Retinal pigment epithelial cell (primary cell): ENCODE measurements around the gene MLANA.

Experiments used
- DNase-seq: peaks from one replicate; pipeline ENCODE4 v3.0.0-alpha.2; 2010; ENCODE audit warnings: low read depth
- H3K4me3 ChIP-seq: 2 replicates; pipeline ENCODE4 v1.5.1; 2011; ENCODE audit warnings: mild to moderate bottlenecking, low read length, control low read depth, moderate library complexity
- TF ChIP-seq, protein P1 (sequence below): conservative IDR thresholded peaks from 2 replicates; pipeline ENCODE4 v1.5.1; 2011; ENCODE audit warnings: low read depth, low read length, control low read depth, inconsistent platforms

The MLANA gene

DNA sequence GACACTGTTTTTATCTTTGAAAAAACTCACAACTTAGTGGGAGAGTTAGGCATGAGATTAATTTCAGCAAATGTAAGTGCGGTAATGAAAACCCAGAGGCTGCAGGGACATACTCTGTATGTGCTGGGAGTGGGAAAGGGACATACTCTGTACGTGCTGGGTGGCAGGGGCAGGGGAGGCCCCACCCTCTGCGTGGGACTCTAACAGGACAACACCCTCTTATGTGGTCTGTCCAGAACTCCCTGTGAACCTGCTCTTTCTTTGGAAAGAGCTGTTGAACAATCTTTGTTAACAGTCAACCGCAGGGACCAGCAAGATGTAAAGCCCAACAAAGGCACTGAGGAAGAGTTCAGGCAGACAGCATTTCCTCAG lies 2.4 kb downstream of the MLANA start:
- no peak for DNase-seq
- TF ChIP-seq, protein P1, sequence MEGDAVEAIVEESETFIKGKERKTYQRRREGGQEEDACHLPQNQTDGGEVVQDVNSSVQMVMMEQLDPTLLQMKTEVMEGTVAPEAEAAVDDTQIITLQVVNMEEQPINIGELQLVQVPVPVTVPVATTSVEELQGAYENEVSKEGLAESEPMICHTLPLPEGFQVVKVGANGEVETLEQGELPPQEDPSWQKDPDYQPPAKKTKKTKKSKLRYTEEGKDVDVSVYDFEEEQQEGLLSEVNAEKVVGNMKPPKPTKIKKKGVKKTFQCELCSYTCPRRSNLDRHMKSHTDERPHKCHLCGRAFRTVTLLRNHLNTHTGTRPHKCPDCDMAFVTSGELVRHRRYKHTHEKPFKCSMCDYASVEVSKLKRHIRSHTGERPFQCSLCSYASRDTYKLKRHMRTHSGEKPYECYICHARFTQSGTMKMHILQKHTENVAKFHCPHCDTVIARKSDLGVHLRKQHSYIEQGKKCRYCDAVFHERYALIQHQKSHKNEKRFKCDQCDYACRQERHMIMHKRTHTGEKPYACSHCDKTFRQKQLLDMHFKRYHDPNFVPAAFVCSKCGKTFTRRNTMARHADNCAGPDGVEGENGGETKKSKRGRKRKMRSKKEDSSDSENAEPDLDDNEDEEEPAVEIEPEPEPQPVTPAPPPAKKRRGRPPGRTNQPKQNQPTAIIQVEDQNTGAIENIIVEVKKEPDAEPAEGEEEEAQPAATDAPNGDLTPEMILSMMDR: no peak
- no peak overlapping the region for H3K4me3 ChIP-seq

DNA sequence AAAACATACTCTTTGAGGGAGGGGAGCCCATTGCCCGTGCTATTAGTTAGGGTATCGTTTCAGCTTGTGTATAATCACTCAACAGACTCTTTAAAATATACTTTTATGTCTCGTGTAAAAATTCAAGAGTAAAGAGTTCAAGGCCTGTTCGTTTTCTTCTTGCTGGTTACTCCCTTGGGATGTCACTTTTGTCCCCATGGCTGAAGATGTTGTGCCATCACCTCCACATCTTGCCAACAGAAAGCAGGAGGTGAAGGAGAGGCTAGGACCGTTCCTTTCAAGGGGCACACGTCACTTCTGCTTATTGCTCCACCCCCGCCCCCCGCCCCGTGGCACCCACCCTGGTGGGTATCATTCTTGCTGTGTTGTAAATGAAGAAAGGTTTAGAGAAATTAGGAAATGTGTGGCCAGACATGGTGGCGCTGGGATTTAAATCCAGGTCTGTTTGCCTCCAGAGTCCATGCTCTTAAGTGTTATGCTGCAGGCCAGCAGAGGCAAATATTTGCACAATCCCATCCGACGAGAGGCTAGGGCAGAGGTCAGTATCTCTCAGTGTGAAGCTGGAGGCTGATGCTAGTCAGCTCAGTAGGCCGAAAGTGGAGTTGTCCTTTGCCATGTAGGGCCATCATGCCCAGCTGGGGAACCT lies 3.0 kb downstream of the MLANA start:
- no peak overlapping the region for H3K4me3 ChIP-seq
- TF ChIP-seq, protein P1: no peak
- DNase-seq: no peak

DNA sequence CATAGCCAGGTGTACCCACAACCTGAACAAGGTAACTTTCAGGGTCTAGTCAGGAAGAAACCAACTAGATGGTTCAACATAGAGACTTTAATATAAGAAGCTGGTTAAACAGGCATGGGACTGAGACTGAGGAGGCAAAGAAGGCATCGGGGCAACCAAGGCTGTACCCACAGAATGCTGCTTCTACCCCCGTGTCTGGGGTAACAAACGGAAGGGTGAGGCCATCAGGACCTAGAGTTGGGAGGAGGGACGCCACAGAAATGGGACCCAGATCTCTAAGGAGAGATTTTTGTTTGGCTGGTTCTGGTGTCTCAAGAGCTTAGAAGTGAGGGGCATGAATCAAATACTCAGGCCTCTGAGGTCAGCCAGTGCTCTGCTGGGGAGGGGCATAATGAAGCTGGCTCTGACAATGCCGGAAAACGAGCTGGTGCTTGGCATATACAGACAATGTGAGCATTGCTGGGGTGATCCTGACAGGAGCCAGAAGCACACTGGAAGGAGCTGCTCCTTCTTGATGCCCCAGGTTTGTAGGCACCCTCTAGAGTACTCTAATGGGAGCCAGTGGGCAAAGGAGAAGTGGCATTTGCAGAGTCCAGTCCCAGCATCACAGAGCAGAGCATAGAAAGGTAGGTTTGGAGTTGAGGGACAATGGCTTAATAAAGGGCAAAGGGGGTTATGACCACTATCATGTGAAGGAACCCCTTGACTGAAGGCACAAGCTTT lies 3.7 kb downstream of the MLANA start:
- DNase-seq: no peak
- TF ChIP-seq, protein P1: no peak
- H3K4me3 ChIP-seq: no peak overlapping the region

DNA sequence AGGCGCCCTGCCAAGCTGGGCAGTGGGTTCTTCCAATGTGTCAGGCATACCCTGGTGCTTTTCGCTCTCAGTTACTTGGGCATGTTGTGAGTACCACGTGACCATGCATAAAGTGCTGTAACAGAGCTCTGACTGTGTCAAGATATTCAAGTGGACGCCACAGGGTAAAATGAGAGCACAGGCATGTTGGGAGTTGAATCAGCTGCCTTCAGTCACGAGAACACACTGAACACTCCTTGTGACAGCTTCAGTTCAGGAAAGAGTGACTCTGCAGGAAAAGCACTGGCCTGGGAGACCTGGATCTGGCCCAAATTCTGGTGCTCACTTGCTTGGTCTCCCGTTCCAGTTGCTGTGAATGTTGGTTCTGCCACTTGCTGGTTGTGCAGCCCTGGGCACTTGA lies 5.1 kb downstream of the MLANA start:
- no peak overlapping the region for H3K4me3 ChIP-seq
- no peak for DNase-seq

DNA sequence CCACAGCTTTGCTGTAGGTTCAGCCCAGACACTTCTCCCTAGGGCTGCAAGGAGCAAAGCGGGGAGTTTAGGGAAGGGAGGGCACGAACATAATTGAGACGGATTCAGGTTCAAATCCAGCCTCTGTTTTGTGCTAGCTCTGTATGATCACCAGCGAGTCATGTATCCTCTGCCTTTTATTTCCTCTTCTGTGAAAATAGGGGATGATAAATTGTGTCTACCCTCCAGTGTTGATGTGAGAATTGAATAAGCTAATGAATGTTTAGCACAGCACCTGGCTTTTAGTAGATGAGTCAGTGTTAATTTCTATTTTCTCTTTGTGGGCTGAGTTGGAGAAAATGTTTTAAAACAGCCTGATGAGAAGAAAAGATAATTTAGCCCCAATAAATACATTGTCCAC lies 6.2 kb downstream of the MLANA start:
- DNase-seq: no peak

More for the DNA sequence above, 5.1 kb downstream of the MLANA start:
- TF ChIP-seq, protein P1: no peak

DNA sequence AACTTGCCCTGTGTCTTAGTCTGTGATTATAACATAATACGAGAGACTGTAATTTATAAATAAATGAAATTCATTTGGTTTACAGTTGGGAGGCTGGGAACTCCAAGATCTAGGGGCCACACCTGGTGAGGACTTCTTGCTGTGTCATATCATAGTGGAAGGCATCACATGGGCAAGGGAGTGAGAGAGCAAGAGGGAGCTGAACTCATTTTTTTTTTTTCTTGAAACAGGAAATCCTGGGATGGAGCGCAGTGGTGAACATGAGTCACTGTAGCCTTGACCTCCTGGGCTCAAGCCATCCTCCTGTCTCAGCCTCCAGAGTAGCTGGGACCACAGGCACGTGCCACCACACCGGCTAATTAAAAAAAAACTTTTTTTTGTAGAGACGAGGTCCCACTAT lies 7.2 kb downstream of the MLANA start:
- TF ChIP-seq, protein P1: no peak
- no peak overlapping the region for H3K4me3 ChIP-seq
- DNase-seq: no peak

More for the DNA sequence above, 6.2 kb downstream of the MLANA start:
- no peak overlapping the region for H3K4me3 ChIP-seq
- TF ChIP-seq, protein P1: no peak

DNA sequence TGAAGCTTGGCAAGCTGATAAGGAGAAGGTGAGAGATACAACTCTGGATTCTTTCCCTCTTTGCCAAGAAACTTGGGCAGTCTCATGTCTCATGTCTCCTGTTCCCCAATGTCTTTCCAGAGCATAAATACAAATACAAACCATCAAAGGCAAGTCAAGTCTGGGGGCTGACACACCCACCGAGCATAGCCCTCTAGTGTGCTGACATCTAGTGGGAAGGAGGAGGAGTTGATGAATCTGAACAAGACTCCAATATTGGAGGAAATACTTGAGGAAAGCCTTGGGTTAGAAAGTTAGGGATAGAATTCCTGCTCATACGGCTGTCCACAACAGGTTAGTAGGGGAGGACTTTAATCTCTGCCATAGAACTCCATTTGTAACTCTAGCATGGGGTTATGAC lies 8.6 kb downstream of the MLANA start:
- no peak overlapping the region for H3K4me3 ChIP-seq
- no peak for DNase-seq
- TF ChIP-seq, protein P1: peak; percentile 30
